ENCODE measurements around the gene HEYL.

- TF ChIP-seq USF1 (CRISPR knock-in tag; IDR thresholded peaks at IDR 0.05) (no peak), FOXP1 (CRISPR knock-in tag; IDR thresholded peaks at IDR 0.05) (no peak), PATZ1 (CRISPR knock-in tag; IDR thresholded peaks at IDR 0.05; ENCODE audit: borderline replicate concordance) (no peak), FOXA1 (IDR thresholded peaks at IDR 0.05; ENCODE audit: borderline replicate concordance) (no peak), POLR2AphosphoS5 (IDR thresholded peaks at IDR 0.05; ENCODE audit: control insufficient read depth, insufficient read depth, low read depth, low read length) (no peak), RB1 (IDR thresholded peaks at IDR 0.05; ENCODE audit: low read depth) (no peak), CBFB (CRISPR knock-in tag; IDR thresholded peaks at IDR 0.05) (no peak), YY1 (IDR thresholded peaks at IDR 0.05; ENCODE audit: borderline replicate concordance in 1 of 3, control insufficient read depth in 1 of 3, extremely low read depth in 1 of 3, insufficient read depth in 3 of 3, insufficient read length in 1 of 3, insufficient replicate concordance in 2 of 3, low read depth in 1 of 3, low read length in 2 of 3) (no peak), REST (IDR thresholded peaks at IDR 0.05; ENCODE audit: borderline replicate concordance) (no peak), REST (CRISPR knock-in tag; IDR thresholded peaks at IDR 0.05; ENCODE audit: low read depth) (no peak), HNRNPK (IDR thresholded peaks at IDR 0.05; ENCODE audit: low read depth, low read length, poor library complexity, severe bottlenecking) (no peak), STAG1 (CRISPR knock-in tag; IDR thresholded peaks at IDR 0.05; ENCODE audit: borderline replicate concordance) (no peak), EP300 (IDR thresholded peaks at IDR 0.05; ENCODE audit: low read length) (no peak), ARHGAP35 (IDR thresholded peaks at IDR 0.05; ENCODE audit: partially characterized antibody) (no peak), POLR2A (conservative IDR thresholded peaks at IDR 0.05) (no peak)
Observed at GRCh38 chr1:39680751-39681150, 41.3 kb upstream of the HEYL start.

Measured in K562 (cell line).